ENCODE results near the gene ATP1A2. TPM values are rescaled to one million over a fixed set of nuclear protein-coding genes. Genes with fewer than 3 reads are reported as not detected.

The ATP1A2 gene
- total and polyA plus RNA-seq, 4 donors: 1.1 to 7.9 (median 3.1) TPM

GRCh38 chr1:160091666-160092223 is 23.8 kb upstream of the ATP1A2 start:
- Histone ChIP-seq H3K4me3 (no peak overlapping the region), H3K9ac (ENCODE audit: insufficient read depth in 1 of 2, low read length in 2 of 2) (no peak overlapping the region), H3K27me3 (ENCODE audit: control insufficient read depth in 3 of 3, insufficient read depth in 3 of 3, low read length in 2 of 3) (no peaks in the 10 kb centered on the region), H3K4me1 (ENCODE audit: control insufficient read depth in 5 of 5, insufficient read depth in 5 of 5, low read length in 5 of 5) (peaks cover 0 to 7% (median 4%) of the 10 kb centered on the region in 5 donors), H3K9me3 (ENCODE audit: control insufficient read depth in 4 of 4, insufficient read depth in 3 of 4, low read length in 3 of 4) (no peaks in the 10 kb centered on the region), H3K36me3 (ENCODE audit: control insufficient read depth in 4 of 4, insufficient read depth in 4 of 4, low read length in 4 of 4) (peaks cover 0 to 46% (median 10%) of the 10 kb centered on the region in 4 donors), H3K27ac (ENCODE audit: low read depth in 1 of 2, low read length in 1 of 2) (no peak overlapping the region)
- ATAC-seq (ENCODE audit: insufficient read depth, low FRiP score): no peak
- no peak for DNase-seq
- TF ChIP-seq CTCF (IDR thresholded peaks at IDR 0.05; ENCODE audit: control extremely low read depth, extremely low read depth): no peak
- WGBS, 2 donors: 95 to 97% methylated on average over 5 of the region's 5 CpGs

- Histone ChIP-seq H3K9me3 (ENCODE audit: control insufficient read depth in 4 of 4, insufficient read depth in 3 of 4, low read length in 3 of 4) (no peaks in the 10 kb centered on the region), H3K4me1 (ENCODE audit: control insufficient read depth in 5 of 5, insufficient read depth in 5 of 5, low read length in 5 of 5) (peaks cover 0 to 14% (median 7%) of the 10 kb centered on the region in 5 donors), H3K9ac (ENCODE audit: insufficient read depth in 1 of 2, low read length in 2 of 2) (no peak overlapping the region), H3K27ac (ENCODE audit: low read depth in 1 of 2, low read length in 1 of 2) (no peak overlapping the region), H3K36me3 (ENCODE audit: control insufficient read depth in 4 of 4, insufficient read depth in 4 of 4, low read length in 4 of 4) (peaks cover 0 to 43% (median 10%) of the 10 kb centered on the region in 4 donors), H3K27me3 (ENCODE audit: control insufficient read depth in 3 of 3, insufficient read depth in 3 of 3, low read length in 2 of 3) (no peaks in the 10 kb centered on the region), H3K4me3 (no peak overlapping the region)
- ATAC-seq (ENCODE audit: insufficient read depth, low FRiP score) (no peak), DNase-seq (no peak)
- no peak for TF ChIP-seq CTCF (IDR thresholded peaks at IDR 0.05; ENCODE audit: control extremely low read depth, extremely low read depth)
- WGBS, 2 donors: 96 to 97% methylated on average over 32 of the region's 32 CpGs
Measured at GRCh38 chr1:160092366-160093068, 23.0 kb upstream of the ATP1A2 start.

- no peak for ATAC-seq (ENCODE audit: insufficient read depth, low FRiP score)
- H3K36me3 ChIP-seq (ENCODE audit: control insufficient read depth in 4 of 4, insufficient read depth in 4 of 4, low read length in 4 of 4): peaks cover 0 to 43% (median 9%) of the 10 kb centered on the region in 4 donors
Measured at GRCh38 chr1:160093069-160093395, 22.5 kb upstream of the ATP1A2 start.

More at GRCh38 chr1:160093069-160093395, 22.5 kb upstream of the ATP1A2 start:
- no peak for DNase-seq
- no peaks in the 10 kb centered on the region for H3K27me3 ChIP-seq (ENCODE audit: control insufficient read depth in 3 of 3, insufficient read depth in 3 of 3, low read length in 2 of 3)
- H3K4me1 ChIP-seq (ENCODE audit: control insufficient read depth in 5 of 5, insufficient read depth in 5 of 5, low read length in 5 of 5): peaks cover 0 to 18% (median 8%) of the 10 kb centered on the region in 5 donors
- no peak overlapping the region for H3K27ac ChIP-seq (ENCODE audit: low read depth in 1 of 2, low read length in 1 of 2)
- no peaks in the 10 kb centered on the region for H3K9me3 ChIP-seq (ENCODE audit: control insufficient read depth in 4 of 4, insufficient read depth in 3 of 4, low read length in 3 of 4)
- no peak overlapping the region for H3K4me3 ChIP-seq
- no peak for TF ChIP-seq CTCF (IDR thresholded peaks at IDR 0.05; ENCODE audit: control extremely low read depth, extremely low read depth)
- no peak overlapping the region for H3K9ac ChIP-seq (ENCODE audit: insufficient read depth in 1 of 2, low read length in 2 of 2)
- WGBS, 2 donors: 85% methylated on average over 9 of the region's 9 CpGs

Data from lung (tissue), 12 donors.